Ovary (tissue), 9 donors: ENCODE measurements around the gene NUDC. TPM values are rescaled to one million over a fixed set of nuclear protein-coding genes. Genes with fewer than 3 reads are reported as not detected.

ENCODE experiments used
- DNase-seq, 5 donors: peaks; one replicate each; pipeline ENCODE4 v3.0.0-alpha.2; 2019 to 2020
- H3K27ac ChIP-seq, 2 donors: fragments of 200-600 bp; one replicate each; pipeline versions ENCODE4 v1.5.1 to v1.8.0; 2019 to 2022
- H3K27me3 ChIP-seq: fragments of 200-600 bp; one replicate; pipeline ENCODE4 v1.8.0; 2022
- H3K36me3 ChIP-seq: fragments of 200-600 bp; sonication (generic); one replicate; pipeline ENCODE4 v1.5.1; 2019
- H3K4me1 ChIP-seq: one replicate; pipeline ENCODE4 v1.8.1; 2013; ENCODE audit warnings: mild to moderate bottlenecking, moderate library complexity; ENCODE audit not compliant: insufficient read depth
- H3K4me3 ChIP-seq: fragments of 200-600 bp; sonication (generic); one replicate; pipeline ENCODE4 v1.5.1; 2017
- H3K9me3 ChIP-seq, 2 donors: fragments of 200-600 bp in 1 of 2; sonication (generic) in 1 of 2; one replicate each; pipeline versions ENCODE4 v1.5.1 to v1.8.1; 2013 to 2019; ENCODE audit warnings: mild to moderate bottlenecking in 1 of 2, moderate library complexity in 1 of 2
- EP300 ChIP-seq: sonication (generic); formaldehyde crosslinking; IDR thresholded peaks from one replicate; pipeline ENCODE4 v1.6.1; 2017; ENCODE audit warnings: antibody characterized with exemption
- POLR2A ChIP-seq: fragments of 450-650 bp; IDR thresholded peaks from one replicate; pipeline ENCODE4 v1.6.1; 2017; ENCODE audit warnings: antibody characterized with exemption, mild to moderate bottlenecking, moderate library complexity
- WGBS, 3 donors: extraction: QIAGEN DNeasy Blood & Tissue Kit in 1 of 3; methylation state at CpG; one replicate each; pipeline versions ENCODE4 v1.1.5 to v1.1.7; 2013 to 2017; 5-methylcytosine and 5-hydroxymethylcytosine counted together
- intact Hi-C, 4 donors: fragments of 100-400 bp; cut with DNase I; formaldehyde crosslinking; loops; one replicate each; pipeline versions ENCODE4 v1.11.0 to v1.15.1; 2022 to 2023
- polyA plus RNA-seq, 2 donors: library from polyadenylated mRNA; stranded (reverse); fragments of 200-250 nt in 1 of 2; fragments of 350-450 nt in 1 of 2; fragmentation: Illumina TruSeq in 1 of 2; extraction: RNeasy Lipid Tissue Mini Kit (QIAGEN cat#74804) in 1 of 2; gene quantifications; one replicate each; pipeline ENCODE4 v1.2.3, GENCODE V29; 2013 to 2014
- total RNA-seq, 7 donors: library from RNA; depleted of rRNA in 2 of 7; stranded (reverse); fragments of >200 nt in 2 of 7; fragmentation: NEBNext Ultra II Directional in 3 of 7; extraction: Animal tissue kit (Norgen Biotek cat#: 25700) in 3 of 7; gene quantifications; one replicate each; pipeline versions ENCODE4 v1.1.0 to v1.2.4, GENCODE V29; 2016 to 2023
- TF ChIP-seq, protein P1 (sequence below), 3 donors: fragments of 450-650 bp in 2 of 3; fragments of 200-600 bp in 1 of 3; IDR thresholded peaks; one replicate each; pipeline versions ENCODE4 v1.5.1 to v1.8.0; 2016 to 2022; ENCODE audit warnings: antibody characterized with exemption in 3 of 3, mild to moderate bottlenecking in 1 of 3
- donor health status: DM: no; HTN: no; CAD: no; lungs with moderate emphysema.
- donor health status: DM: no; HTN: no; CAD: no.
- donor health status: Bipolar disorder and iron deficiency.
- donor health status: DM: yes; HTN: yes; CAD: no.
- donor health status: DM: no; HTN: no; CAD: no.
- donor health status: DM: yes; HTN: yes; CAD: no.

NUDC gene
- total and polyA plus RNA-seq, 9 donors, result 32.8 to 76.7 (median 57.6) TPM

DNA sequence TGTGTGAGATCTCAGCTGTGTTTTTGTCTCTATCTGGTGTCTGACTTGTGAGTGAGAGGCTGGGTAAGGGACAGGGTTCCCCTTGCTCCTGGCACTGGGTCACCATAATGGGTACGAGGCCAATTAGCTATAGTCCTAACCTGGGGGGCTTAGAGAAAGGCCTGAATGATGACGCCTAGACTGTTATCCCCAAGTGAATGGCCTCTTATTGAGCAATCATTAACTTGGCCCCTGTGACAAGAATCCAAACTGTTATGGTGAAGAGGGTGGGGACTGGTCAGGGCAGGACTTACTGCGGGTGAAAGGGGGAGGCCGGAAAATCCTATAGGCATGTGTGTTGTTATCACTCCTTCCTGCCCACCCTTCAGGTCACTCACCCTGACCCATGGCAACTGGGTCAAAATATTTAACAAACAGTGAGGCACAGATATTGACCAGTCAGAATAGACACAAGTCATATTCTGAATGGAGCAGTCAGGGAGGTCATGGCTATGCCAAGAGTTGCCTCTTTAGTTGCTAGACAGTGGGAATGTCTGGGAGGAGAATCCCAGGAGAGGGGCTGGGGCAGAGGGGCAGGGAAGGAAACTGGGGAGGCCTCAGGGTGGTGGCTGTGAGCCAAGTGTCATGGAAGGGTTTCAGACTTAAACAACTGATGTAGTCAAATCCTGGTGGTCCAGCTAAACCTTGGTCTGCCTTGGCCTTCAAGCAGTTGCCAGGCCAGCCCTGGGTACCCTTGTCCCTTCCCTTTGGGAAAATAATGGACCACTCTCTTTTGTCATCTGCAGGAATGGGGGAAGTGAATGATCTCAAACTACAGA, 11.0 kb upstream of the NUDC start:
- no peak overlapping the region for H3K27ac ChIP-seq
- TF ChIP-seq EP300 (no peak), POLR2A (no peak)
- TF ChIP-seq, protein P1, sequence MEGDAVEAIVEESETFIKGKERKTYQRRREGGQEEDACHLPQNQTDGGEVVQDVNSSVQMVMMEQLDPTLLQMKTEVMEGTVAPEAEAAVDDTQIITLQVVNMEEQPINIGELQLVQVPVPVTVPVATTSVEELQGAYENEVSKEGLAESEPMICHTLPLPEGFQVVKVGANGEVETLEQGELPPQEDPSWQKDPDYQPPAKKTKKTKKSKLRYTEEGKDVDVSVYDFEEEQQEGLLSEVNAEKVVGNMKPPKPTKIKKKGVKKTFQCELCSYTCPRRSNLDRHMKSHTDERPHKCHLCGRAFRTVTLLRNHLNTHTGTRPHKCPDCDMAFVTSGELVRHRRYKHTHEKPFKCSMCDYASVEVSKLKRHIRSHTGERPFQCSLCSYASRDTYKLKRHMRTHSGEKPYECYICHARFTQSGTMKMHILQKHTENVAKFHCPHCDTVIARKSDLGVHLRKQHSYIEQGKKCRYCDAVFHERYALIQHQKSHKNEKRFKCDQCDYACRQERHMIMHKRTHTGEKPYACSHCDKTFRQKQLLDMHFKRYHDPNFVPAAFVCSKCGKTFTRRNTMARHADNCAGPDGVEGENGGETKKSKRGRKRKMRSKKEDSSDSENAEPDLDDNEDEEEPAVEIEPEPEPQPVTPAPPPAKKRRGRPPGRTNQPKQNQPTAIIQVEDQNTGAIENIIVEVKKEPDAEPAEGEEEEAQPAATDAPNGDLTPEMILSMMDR (IDR thresholded peaks at IDR 0.05), result no peak
- DNase-seq, result no peak
- WGBS, 3 donors, result 82 to 86% (median 85%) methylated on average over 4 of the region's 4 CpGs
- no peaks in the 10 kb centered on the region for H3K9me3 ChIP-seq
- intact Hi-C loops, result no loop called here
- no peaks in the 10 kb centered on the region for H3K36me3 ChIP-seq
- H3K27me3 ChIP-seq, result no peaks in the 10 kb centered on the region
- H3K4me3 ChIP-seq, result no peak overlapping the region
- no peaks in the 10 kb centered on the region for H3K4me1 ChIP-seq

DNA sequence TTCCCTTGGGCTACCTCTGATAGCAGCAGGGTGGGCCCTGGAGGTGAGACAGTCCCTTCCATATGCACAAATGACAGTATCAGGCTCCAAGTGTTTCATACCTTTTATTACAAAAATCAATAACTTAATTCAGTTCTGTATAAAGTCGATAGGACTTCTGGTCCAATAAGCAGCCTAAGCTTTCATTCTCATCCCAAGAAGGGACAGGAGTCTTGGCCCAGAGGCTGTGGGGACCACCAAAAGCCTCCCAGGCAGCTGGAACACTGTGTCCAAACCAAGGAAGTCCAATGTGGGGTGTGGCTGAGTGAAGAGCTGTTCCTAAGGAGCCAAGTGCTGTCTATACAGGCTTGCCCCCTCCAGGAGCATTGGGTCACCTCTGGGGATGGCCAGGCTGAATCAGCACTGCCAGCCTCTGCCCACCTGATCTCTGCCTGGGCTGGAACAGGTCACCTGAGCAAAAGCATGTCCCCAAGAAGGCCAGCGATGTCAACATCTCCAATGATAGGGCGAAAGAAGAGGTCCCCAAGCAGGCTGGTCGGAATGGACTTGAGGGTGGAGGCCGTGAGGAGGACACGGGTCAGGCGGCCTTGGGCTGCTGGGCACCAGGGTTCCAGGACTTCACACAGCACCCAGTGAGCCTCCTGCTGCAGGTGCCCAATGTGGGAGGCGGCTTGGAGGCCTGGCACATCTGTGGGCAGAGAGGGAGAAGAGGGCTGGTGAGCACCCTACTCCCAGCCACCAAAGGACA, 10.0 kb upstream of the NUDC start:
- Histone ChIP-seq H3K27ac (no peak overlapping the region), H3K36me3 (no peaks in the 10 kb centered on the region), H3K4me1 (no peaks in the 10 kb centered on the region), H3K9me3 (no peaks in the 10 kb centered on the region), H3K27me3 (no peaks in the 10 kb centered on the region), H3K4me3 (no peak overlapping the region)
- no peak for DNase-seq
- TF ChIP-seq POLR2A (no peak), EP300 (no peak)
- TF ChIP-seq, protein P1 (IDR thresholded peaks at IDR 0.05), result no peak
- WGBS, 3 donors, result 81 to 87% (median 87%) methylated on average over 8 of the region's 8 CpGs
- intact Hi-C loops, result no loop called here

DNA sequence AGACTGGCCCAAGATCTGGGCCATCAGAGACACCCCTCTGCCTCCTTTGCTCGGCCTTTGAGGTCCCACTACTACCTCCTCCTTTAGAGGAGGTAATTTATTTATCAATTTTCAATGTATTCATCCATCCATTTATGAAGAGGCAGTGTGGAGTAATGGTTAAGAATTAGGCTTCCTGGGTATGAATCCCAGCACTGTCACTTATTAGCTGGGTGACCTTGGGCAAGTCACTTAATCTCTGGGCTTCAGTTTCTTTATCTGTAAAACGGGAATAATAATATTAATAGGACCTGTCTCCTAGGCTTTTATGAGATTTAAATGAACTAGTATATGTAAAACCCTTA, 9.4 kb upstream of the NUDC start:
- WGBS, 3 donors, result 47 to 71% (median 52%) methylated on average over 2 of the region's 2 CpGs
- no peaks in the 10 kb centered on the region for H3K27me3 ChIP-seq
- H3K4me1 ChIP-seq, result no peaks in the 10 kb centered on the region
- TF ChIP-seq, protein P1 (IDR thresholded peaks at IDR 0.05), result no peak
- TF ChIP-seq POLR2A (no peak), EP300 (no peak)
- DNase-seq, result no peak
- no peaks in the 10 kb centered on the region for H3K9me3 ChIP-seq
- intact Hi-C loops, result no loop called here
- H3K4me3 ChIP-seq, result no peak overlapping the region
- H3K36me3 ChIP-seq, result no peaks in the 10 kb centered on the region
- H3K27ac ChIP-seq, result no peak overlapping the region

DNA sequence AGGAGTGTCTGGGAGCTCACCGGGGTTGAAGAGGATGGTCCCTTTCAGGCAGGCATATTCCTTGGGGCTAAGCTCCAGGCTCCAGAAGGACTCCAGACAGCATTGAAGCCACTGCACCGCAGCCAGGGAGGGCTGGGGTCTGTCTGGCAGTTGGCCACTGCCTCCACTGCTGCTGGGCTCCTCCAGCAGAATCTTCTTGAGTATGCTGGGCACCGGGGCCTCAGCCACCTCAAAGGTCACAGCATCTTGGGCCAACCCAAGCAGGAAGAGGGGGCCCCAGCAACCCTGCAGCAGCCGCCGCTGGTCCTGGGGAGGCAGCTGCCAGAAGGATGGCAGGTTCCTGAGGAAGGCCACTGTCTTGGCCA, 8.2 kb upstream of the NUDC start:
- Histone ChIP-seq H3K4me1 (no peaks in the 10 kb centered on the region), H3K4me3 (no peak overlapping the region), H3K36me3 (no peaks in the 10 kb centered on the region), H3K27ac (no peak overlapping the region), H3K9me3 (no peaks in the 10 kb centered on the region), H3K27me3 (no peaks in the 10 kb centered on the region)
- WGBS, 3 donors, result 65 to 84% (median 66%) methylated on average over 5 of the region's 5 CpGs
- intact Hi-C loops, result no loop called here
- TF ChIP-seq EP300, result no peak
- TF ChIP-seq POLR2A, result no peak
- TF ChIP-seq, protein P1 (IDR thresholded peaks at IDR 0.05), result no peak
- no peak for DNase-seq
